Gastrocnemius medialis (tissue), 4 donors: Measurements from ENCODE around the gene PNPLA6.
A peak's percentile ranks its signal among the peaks of the same experiment; 100 is the strongest.

ENCODE experiments used
- CTCF ChIP-seq, 5 experiments: fragments of 450-650 bp in 3 of 5; fragments of 200-600 bp in 2 of 5; sonication (generic) in 2 of 5; IDR thresholded peaks in 4 of 5; conservative IDR thresholded peaks in 1 of 5; 1 replicate in 4 of 5; 2 replicates in 1 of 5; pipeline ENCODE4 v1.5.1; 2016 to 2019; ENCODE audit warnings: antibody characterized with exemption in 5 of 5, mild to moderate bottlenecking in 3 of 5, moderate library complexity in 3 of 5
- POLR2A ChIP-seq, 2 donors: fragments of 450-650 bp; IDR thresholded peaks; one replicate each; pipeline ENCODE4 v1.6.1; 2017; ENCODE audit warnings: antibody characterized with exemption in 2 of 2, mild to moderate bottlenecking in 2 of 2, moderate library complexity in 2 of 2

- TF ChIP-seq POLR2A (IDR thresholded peaks at IDR 0.05), result peak in 1 of 2 donors; percentile 4
- no peak for TF ChIP-seq CTCF (IDR thresholded peaks at IDR 0.05 in 4 of 5, conservative IDR thresholded peaks at IDR 0.05 in 1 of 5)
These were observed 12.4 kb upstream of the PNPLA6 start for GRCh38 chr19:7522923-7523667.
